ENCODE measurements around the gene TECTB. TPM values are rescaled to one million over a fixed set of nuclear protein-coding genes. Genes with fewer than 3 reads are reported as not detected.

Gene TECTB
- total RNA-seq, 4 donors from 2014 or later, result not detected

DNA sequence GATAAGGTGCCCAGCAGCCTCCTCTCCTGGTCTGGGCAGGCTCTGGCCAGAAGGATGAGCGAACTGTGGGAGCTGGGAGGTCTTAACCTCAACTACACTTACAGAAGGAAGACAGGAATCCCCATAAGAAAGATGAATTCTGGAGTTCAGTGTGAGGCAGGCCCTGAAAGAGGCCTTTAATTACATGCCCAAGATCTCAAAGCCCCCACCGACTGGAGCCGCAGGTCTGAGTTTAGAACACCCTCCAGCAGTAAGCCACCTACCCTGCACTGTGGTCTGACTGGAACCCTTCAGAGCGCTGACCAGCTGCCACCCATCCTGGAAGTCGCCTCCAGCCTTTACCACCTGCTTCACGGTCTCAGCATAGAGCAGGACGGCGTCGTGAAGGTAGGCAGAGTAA lies 62.5 kb downstream of the TECTB start:
- Histone ChIP-seq H3K4me3 (no peak overlapping the region), H3K36me3 (no peaks in the 10 kb centered on the region), H3K4me1 (no peaks in the 10 kb centered on the region), H3K27ac (no peak overlapping the region), H3K9me3 (no peaks in the 10 kb centered on the region), H3K27me3 (no peaks in the 10 kb centered on the region)
- TF ChIP-seq POLR2A (IDR thresholded peaks at IDR 0.05), result no peak
- DNase-seq (no peak), ATAC-seq (no peak)
- intact Hi-C loops (cut with DNase I; ENCODE audit: low total_unique reads), result no loop called here
- in situ Hi-C loops (cut with MboI; ENCODE audit: low sequenced_read_pairs in 4 of 4), result no loop called here

DNA sequence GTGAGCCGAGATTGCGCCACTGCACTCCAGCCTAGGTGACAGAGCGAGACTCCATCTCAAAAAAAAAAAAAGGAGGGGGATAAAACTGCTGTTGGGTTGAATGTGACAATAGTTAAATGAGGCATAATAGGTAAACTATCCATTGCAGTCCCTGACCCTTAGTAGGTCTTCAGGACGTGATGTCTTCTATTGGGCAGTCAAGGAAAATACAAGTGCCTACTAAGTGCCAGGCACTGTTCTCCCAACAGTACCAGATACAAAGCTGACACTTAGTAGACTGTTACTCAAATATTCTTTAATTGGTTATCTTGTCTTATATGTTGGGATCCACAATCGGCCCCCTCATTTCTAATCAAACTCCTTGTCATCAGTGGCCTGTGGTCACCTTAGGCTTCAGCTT lies 63.6 kb downstream of the TECTB start:
- no peaks in the 10 kb centered on the region for H3K4me1 ChIP-seq
- ATAC-seq, result no peak
- no peak overlapping the region for H3K27ac ChIP-seq
- TF ChIP-seq, protein P1, sequence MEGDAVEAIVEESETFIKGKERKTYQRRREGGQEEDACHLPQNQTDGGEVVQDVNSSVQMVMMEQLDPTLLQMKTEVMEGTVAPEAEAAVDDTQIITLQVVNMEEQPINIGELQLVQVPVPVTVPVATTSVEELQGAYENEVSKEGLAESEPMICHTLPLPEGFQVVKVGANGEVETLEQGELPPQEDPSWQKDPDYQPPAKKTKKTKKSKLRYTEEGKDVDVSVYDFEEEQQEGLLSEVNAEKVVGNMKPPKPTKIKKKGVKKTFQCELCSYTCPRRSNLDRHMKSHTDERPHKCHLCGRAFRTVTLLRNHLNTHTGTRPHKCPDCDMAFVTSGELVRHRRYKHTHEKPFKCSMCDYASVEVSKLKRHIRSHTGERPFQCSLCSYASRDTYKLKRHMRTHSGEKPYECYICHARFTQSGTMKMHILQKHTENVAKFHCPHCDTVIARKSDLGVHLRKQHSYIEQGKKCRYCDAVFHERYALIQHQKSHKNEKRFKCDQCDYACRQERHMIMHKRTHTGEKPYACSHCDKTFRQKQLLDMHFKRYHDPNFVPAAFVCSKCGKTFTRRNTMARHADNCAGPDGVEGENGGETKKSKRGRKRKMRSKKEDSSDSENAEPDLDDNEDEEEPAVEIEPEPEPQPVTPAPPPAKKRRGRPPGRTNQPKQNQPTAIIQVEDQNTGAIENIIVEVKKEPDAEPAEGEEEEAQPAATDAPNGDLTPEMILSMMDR (IDR thresholded peaks at IDR 0.05 in 4 of 5, conservative IDR thresholded peaks at IDR 0.05 in 1 of 5), result no peak
- TF ChIP-seq POLR2A (IDR thresholded peaks at IDR 0.05), result no peak
- in situ Hi-C loops (cut with MboI; ENCODE audit: low sequenced_read_pairs in 4 of 4), result no loop called here
- no peaks in the 10 kb centered on the region for H3K9me3 ChIP-seq
- no peak overlapping the region for H3K4me3 ChIP-seq
- DNase-seq, result no peak
- intact Hi-C loops (cut with DNase I; ENCODE audit: low total_unique reads), result no loop called here
- H3K27me3 ChIP-seq, result no peaks in the 10 kb centered on the region
- H3K36me3 ChIP-seq, result no peaks in the 10 kb centered on the region

DNA sequence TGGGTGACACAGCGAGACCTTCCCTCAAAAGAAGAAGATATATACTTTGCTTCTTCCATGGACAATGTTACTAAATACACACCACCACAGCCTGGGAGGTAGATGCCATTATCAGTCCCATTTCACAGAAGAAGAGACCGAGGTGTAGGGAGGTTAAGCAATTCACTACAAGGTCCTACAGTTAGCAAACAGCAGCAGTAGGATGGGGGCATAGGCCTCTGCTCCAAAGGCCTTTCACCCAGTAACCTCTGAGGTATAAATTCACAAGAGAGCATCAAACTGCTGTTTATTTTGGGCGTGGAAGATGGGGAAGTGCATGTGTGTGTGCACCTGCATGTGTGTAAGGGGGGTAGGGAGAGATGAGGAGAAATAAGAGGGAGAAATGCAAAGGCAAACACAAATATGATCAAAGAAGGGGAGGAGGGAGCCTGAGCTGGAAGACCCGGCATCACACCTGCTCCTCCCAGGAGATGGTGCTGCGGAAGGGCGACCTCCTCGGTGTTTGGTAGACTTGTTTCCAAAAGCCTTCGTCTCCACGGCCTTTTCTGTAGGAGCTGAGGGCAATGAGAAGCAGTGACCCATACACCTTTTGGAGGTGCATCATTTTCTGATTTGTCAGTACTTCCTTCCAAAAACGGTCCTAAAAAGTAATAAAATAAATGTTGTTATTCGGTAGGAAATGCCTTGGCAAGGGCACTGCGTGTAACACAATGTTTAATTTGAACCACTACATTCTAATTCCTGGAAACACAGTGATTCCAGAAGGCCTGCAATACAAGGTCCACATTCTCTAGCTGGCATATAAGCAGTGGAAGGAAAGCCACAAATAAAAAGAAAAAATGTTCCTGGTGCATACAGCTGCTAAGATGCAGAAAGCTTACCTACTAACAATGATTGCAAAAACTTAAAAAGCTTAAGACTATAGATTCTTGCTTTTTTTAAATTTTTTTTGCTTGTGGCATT lies 64.8 kb downstream of the TECTB start:
- intact Hi-C loops (cut with DNase I; ENCODE audit: low total_unique reads) (no loop called here), in situ Hi-C loops (cut with MboI; ENCODE audit: low sequenced_read_pairs in 4 of 4) (no loop called here)
- ATAC-seq, result no peak
- TF ChIP-seq, protein P1 (IDR thresholded peaks at IDR 0.05 in 4 of 5, conservative IDR thresholded peaks at IDR 0.05 in 1 of 5), result no peak
- TF ChIP-seq POLR2A (IDR thresholded peaks at IDR 0.05), result no peak
- Histone ChIP-seq H3K4me3 (no peak overlapping the region), H3K27ac (no peak overlapping the region), H3K36me3 (no peaks in the 10 kb centered on the region), H3K4me1 (no peaks in the 10 kb centered on the region), H3K27me3 (no peaks in the 10 kb centered on the region), H3K9me3 (no peaks in the 10 kb centered on the region)
- DNase-seq, result no peak

DNA sequence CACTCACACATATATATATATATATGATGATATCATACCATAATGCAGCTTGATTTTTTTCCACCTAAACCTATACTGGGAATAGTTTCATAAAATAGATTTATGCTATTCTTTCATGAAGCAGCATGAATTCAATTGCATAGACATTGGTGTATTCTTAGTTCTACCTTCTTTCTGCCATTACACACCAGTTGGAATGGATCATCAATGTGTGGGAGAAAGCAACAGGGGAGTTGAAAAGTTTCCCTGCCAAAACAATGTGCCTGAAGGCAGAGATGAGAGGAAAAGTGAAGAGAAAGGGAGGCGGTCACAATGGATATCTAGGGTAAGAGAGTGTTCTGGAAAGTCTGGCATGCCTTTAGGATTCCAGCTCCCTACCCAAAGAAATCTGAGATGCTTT lies 65.6 kb downstream of the TECTB start:
- ATAC-seq, result no peak
- Histone ChIP-seq H3K9me3 (no peaks in the 10 kb centered on the region), H3K36me3 (no peaks in the 10 kb centered on the region), H3K4me1 (no peaks in the 10 kb centered on the region), H3K4me3 (no peak overlapping the region), H3K27me3 (no peaks in the 10 kb centered on the region), H3K27ac (no peak overlapping the region)
- TF ChIP-seq, protein P1 (IDR thresholded peaks at IDR 0.05 in 4 of 5, conservative IDR thresholded peaks at IDR 0.05 in 1 of 5), result no peak
- TF ChIP-seq POLR2A (IDR thresholded peaks at IDR 0.05), result no peak
- in situ Hi-C loops (cut with MboI; ENCODE audit: low sequenced_read_pairs in 4 of 4), result no loop called here
- no peak for DNase-seq
- intact Hi-C loops (cut with DNase I; ENCODE audit: low total_unique reads), result no loop called here

DNA sequence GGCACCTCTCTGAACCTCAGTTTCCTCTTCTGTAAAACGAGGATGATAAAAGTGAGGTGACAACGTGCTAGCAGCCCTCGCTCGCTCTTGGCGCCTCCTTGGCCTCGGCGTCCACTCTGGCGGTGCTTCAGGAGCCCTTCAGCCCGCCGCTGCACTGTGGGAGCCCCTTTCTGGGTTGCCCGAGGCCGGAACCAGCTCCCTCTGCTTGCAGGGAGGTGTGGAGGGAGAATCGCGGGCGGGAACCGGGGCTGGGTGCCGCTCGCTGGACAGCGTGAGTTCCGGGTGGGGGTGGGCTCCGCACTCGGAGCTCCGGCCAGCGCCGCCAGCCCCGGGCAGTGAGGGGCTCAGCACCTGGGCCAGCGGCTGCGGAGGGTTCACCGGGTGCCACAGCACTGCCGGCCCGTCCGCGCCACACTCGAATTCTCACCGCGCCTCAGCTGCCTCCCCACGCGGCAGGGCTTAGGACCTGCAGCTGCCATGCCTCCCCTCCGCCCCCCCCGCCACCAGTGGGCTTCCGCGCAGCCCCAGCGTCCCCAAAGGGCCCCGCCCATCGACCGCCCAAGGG lies 66.4 kb downstream of the TECTB start:
- Histone ChIP-seq H3K36me3 (no peaks in the 10 kb centered on the region), H3K4me3 (no peak overlapping the region), H3K27ac (no peak overlapping the region), H3K27me3 (no peaks in the 10 kb centered on the region), H3K9me3 (no peaks in the 10 kb centered on the region), H3K4me1 (no peaks in the 10 kb centered on the region)
- DNase-seq (no peak), ATAC-seq (no peak)
- intact Hi-C loops (cut with DNase I; ENCODE audit: low total_unique reads), result no loop called here
- no peak for TF ChIP-seq POLR2A (IDR thresholded peaks at IDR 0.05)
- TF ChIP-seq, protein P1 (IDR thresholded peaks at IDR 0.05 in 4 of 5, conservative IDR thresholded peaks at IDR 0.05 in 1 of 5), result no peak
- in situ Hi-C loops (cut with MboI; ENCODE audit: low sequenced_read_pairs in 4 of 4), result no loop called here
